ENCODE measurements around the gene ERCC1. TPM values are rescaled to one million over a fixed set of nuclear protein-coding genes. Genes with fewer than 3 reads are reported as not detected.

ERCC1 gene
- total RNA-seq, 1 donor from 2014 or later: 142 TPM

DNA sequence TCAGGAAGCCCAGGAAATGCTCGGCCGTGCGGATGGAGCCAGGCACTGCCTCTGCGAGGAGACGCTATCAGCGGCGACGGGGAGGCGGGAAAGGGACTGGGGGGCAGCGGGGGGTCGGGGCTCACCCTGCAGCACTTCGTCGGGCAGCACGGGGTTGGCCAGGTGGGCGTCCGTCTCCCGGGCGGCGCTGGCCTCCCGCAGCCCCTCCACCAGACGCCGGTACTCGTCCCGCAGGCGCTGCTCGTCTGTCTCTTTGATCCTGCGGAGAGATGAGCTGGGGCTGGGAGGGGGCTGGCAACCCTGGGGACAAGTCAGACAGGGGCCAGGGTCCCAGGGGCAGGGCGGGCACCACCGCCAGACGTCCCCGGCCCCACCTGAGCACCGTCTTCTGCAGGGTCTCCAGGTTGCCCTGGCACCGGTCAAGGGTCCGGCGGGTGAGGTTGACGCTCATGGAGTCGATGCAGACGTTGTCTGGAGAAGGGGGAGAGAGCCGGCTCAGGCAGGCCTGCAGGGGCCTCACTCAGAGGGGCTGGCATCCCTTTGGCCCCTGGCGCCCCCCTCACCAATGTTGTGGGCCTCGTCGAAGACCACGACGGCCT, 59.8 kb downstream of the ERCC1 start:
- Histone ChIP-seq H3K36me3 (peaks cover 15 to 25% of the 10 kb centered on the region in 2 donors), H3K27ac (no peak overlapping the region), H3K27me3 (no peaks in the 10 kb centered on the region), H3K9me3 (no peaks in the 10 kb centered on the region), H3K4me1 (no peaks in the 10 kb centered on the region), H3K4me3 (no peak overlapping the region)
- TF ChIP-seq, protein P1, sequence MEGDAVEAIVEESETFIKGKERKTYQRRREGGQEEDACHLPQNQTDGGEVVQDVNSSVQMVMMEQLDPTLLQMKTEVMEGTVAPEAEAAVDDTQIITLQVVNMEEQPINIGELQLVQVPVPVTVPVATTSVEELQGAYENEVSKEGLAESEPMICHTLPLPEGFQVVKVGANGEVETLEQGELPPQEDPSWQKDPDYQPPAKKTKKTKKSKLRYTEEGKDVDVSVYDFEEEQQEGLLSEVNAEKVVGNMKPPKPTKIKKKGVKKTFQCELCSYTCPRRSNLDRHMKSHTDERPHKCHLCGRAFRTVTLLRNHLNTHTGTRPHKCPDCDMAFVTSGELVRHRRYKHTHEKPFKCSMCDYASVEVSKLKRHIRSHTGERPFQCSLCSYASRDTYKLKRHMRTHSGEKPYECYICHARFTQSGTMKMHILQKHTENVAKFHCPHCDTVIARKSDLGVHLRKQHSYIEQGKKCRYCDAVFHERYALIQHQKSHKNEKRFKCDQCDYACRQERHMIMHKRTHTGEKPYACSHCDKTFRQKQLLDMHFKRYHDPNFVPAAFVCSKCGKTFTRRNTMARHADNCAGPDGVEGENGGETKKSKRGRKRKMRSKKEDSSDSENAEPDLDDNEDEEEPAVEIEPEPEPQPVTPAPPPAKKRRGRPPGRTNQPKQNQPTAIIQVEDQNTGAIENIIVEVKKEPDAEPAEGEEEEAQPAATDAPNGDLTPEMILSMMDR (IDR thresholded peaks at IDR 0.05): no peak
- no peak for DNase-seq (ENCODE audit: low spot score in 2 of 2)
- intact Hi-C loops (cut with DNase I): no loop called here

DNA sequence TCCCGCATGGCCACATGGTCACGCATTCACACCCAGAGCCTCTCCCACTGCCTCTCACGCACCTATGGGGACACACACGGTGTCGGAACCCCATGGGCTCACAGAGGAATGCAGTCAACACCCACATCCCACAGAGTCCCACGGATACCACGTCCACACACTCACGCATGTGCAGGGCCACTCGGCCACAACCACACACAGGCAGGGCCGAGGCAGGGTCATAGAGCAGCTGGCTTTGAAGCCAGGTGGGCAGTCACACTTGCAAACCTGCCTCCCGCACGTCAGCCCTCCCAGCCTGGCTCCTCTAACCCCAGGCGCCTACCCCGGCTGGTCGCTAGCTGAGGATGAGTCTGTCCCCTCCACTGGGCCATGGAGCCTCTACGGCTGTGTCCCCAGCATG, 61.4 kb downstream of the ERCC1 start:
- Histone ChIP-seq H3K4me3 (no peak overlapping the region), H3K36me3 (peaks cover 16 to 25% of the 10 kb centered on the region in 2 donors), H3K4me1 (no peaks in the 10 kb centered on the region), H3K27ac (no peak overlapping the region), H3K9me3 (no peaks in the 10 kb centered on the region), H3K27me3 (no peaks in the 10 kb centered on the region)
- intact Hi-C loops (cut with DNase I): no loop called here
- no peak for DNase-seq (ENCODE audit: low spot score in 2 of 2)
- TF ChIP-seq, protein P1 (IDR thresholded peaks at IDR 0.05): no peak

DNA sequence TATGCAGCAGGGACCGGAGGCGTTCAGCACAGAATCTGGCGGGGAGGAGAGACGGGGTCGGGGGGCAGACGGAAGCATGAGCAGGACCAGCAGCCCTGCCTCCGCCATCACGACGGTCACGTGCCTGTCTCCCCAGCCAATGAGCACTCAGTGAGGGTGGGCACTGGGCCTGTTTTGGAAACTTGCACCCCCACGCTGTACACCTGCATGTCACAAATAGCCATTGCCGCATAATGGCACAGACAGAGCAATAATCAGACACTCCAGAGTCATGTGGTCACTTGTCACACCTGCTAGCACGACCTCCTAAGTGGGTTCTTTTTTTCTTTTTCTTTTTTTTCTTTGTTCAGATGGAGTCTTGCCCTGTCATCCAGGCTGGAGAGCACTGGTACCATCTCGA, 62.1 kb downstream of the ERCC1 start:
- Histone ChIP-seq H3K4me1 (no peaks in the 10 kb centered on the region), H3K4me3 (no peak overlapping the region), H3K27me3 (no peaks in the 10 kb centered on the region), H3K36me3 (peaks cover 19 to 25% of the 10 kb centered on the region in 2 donors), H3K27ac (no peak overlapping the region), H3K9me3 (no peaks in the 10 kb centered on the region)
- intact Hi-C loops (cut with DNase I): no loop called here
- DNase-seq (ENCODE audit: low spot score in 2 of 2): no peak
- TF ChIP-seq, protein P1 (IDR thresholded peaks at IDR 0.05): no peak

DNA sequence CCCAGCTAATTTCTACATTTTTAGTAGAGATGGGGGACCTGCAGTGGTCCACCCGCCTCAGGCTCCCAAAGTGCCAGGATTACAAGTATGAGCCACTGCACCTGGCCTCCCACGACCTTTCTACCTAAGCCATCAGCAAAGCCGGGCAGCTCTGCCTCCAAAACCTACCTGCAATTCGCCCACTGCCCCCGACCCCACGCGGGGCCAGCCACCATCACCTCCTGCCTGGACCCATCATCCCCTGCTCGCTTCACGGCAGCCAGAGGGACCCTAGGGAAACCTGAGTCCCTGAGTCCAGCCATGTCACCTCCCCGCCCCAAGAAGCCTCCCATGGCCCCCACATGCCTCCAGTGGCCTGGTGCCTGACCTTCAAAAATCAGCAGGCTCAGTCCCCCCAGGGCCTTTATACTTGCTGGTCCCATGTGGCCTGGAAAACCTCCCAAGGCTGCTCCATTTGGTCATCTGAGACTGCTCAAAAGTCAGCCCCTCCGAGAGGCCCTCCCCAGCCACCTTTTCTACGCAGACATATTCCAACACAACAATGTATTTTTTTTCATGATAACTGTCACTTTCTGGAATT, 65.4 kb downstream of the ERCC1 start:
- TF ChIP-seq, protein P1 (IDR thresholded peaks at IDR 0.05): no peak
- H3K9me3 ChIP-seq: no peaks in the 10 kb centered on the region
- DNase-seq (ENCODE audit: low spot score in 2 of 2): no peak
- intact Hi-C loops (cut with DNase I): no loop called here
- no peaks in the 10 kb centered on the region for H3K27me3 ChIP-seq
- H3K4me3 ChIP-seq: no peak overlapping the region
- no peak overlapping the region for H3K27ac ChIP-seq
- peaks cover 19 to 28% of the 10 kb centered on the region in 2 donors for H3K36me3 ChIP-seq
- no peaks in the 10 kb centered on the region for H3K4me1 ChIP-seq

DNA sequence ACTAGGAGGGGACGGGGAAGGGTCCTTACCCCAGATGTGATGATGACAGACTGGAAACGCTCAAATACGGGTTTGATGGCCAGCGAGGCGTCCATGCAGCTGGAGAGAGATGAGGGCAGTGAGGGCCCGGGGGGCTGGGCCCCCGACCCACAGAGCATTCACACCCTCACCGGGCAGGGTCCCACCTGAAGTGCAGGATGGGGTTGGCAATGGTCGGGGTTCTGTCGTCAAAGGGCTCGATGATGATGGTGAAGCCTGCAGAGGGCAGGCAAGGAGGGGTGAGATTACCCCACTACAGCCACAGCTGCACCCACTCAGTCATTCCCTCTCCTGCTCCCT, 66.3 kb downstream of the ERCC1 start:
- intact Hi-C loops (cut with DNase I): no loop called here
- TF ChIP-seq, protein P1 (IDR thresholded peaks at IDR 0.05): no peak
- H3K4me3 ChIP-seq: no peak overlapping the region
- no peaks in the 10 kb centered on the region for H3K4me1 ChIP-seq
- H3K36me3 ChIP-seq: peaks cover 24 to 36% of the 10 kb centered on the region in 2 donors
- DNase-seq (ENCODE audit: low spot score in 2 of 2): no peak
- H3K9me3 ChIP-seq: no peaks in the 10 kb centered on the region
- no peaks in the 10 kb centered on the region for H3K27me3 ChIP-seq
- H3K27ac ChIP-seq: no peak overlapping the region

Other genes starting within 250 kb of the ERCC1 start
- gene TRAPPC6A, start 245.7 kb downstream of the ERCC1 start, total RNA-seq: 18.3 TPM
- 0.32 TPM for gene BLOC1S3, start 245.1 kb downstream of the ERCC1 start, total RNA-seq
- gene EXOC3L2, start 178.5 kb downstream of the ERCC1 start, total RNA-seq: 33.5 TPM
- gene MARK4, start 172.6 kb downstream of the ERCC1 start, total RNA-seq: 22.8 TPM
- not detected for gene CKM, start 101.0 kb downstream of the ERCC1 start, total RNA-seq
- gene KLC3, start 83.2 kb downstream of the ERCC1 start, total RNA-seq: not detected
- gene ERCC2, start 53.3 kb downstream of the ERCC1 start, total RNA-seq: 22.4 TPM
- 27.8 TPM for gene PPP1R13L, start 18.8 kb downstream of the ERCC1 start, total RNA-seq
- 3.7 TPM for gene POLR1G, start 17.3 kb downstream of the ERCC1 start, total RNA-seq
- 511 TPM for gene FOSB, start 44.1 kb upstream of the ERCC1 start, total RNA-seq
- 37.1 TPM for gene RTN2, start 73.1 kb upstream of the ERCC1 start, total RNA-seq
- 2.2 TPM for gene PPM1N, start 74.5 kb upstream of the ERCC1 start, total RNA-seq
- gene VASP, start 83.6 kb upstream of the ERCC1 start, total RNA-seq: 110 TPM
- 4.5 TPM for gene OPA3, start 160.9 kb upstream of the ERCC1 start, total RNA-seq
- 14.0 TPM for gene GPR4, start 178.3 kb upstream of the ERCC1 start, total RNA-seq
- 129 TPM for gene EML2, start 215.5 kb upstream of the ERCC1 start, total RNA-seq
- gene GIPR, start 244.3 kb upstream of the ERCC1 start, total RNA-seq: not detected

Measured in ascending aorta (tissue), 2 donors.